IMR-90 (cell line): Measurements from ENCODE around the gene SMIM44.

Experiments used
- CTCF ChIP-seq: conservative IDR thresholded peaks from 2 replicates; pipeline ENCODE4 v1.5.1; 2012; ENCODE audit warnings: mild to moderate bottlenecking, low read depth, low read length, improper control_type of control experiment
- MXI1 ChIP-seq: IDR thresholded peaks from 2 replicates; pipeline ENCODE4 v1.6.1; 2012; ENCODE audit warnings: low read depth, mild to moderate bottlenecking, low read length, moderate library complexity, borderline replicate concordance
- POLR2A ChIP-seq: IDR thresholded peaks from 2 replicates; pipeline ENCODE4 v1.6.1; 2012; ENCODE audit warnings: mild to moderate bottlenecking, low read depth, low read length
- RAD21 ChIP-seq: IDR thresholded peaks from 2 replicates; pipeline ENCODE4 v1.6.1; 2012; ENCODE audit warnings: low read length, improper control_type of control experiment
- RCOR1 ChIP-seq: IDR thresholded peaks from 2 replicates; pipeline ENCODE4 v1.6.1; 2012; ENCODE audit warnings: mild to moderate bottlenecking, low read length, improper control_type of control experiment; ENCODE audit not compliant: insufficient replicate concordance
- SMC3 ChIP-seq: fragments of 150-350 bp; IDR thresholded peaks from 2 replicates; pipeline ENCODE4 v1.6.1; 2016; ENCODE audit warnings: low read depth, mild to moderate bottlenecking, antibody characterized with exemption, low read length, moderate library complexity

GRCh38 chr19:3464587-3465235 lies 18.5 kb downstream of the SMIM44 start:
- TF ChIP-seq CTCF (no peak), RCOR1 (no peak), MXI1 (no peak), POLR2A (no peak), RAD21 (no peak), SMC3 (no peak)
